ENCODE measurements around the gene ZNF132.
"Not testable (repeated sequence)": the region's sequence is repeated elsewhere in the genome, so short reads cannot be mapped to it uniquely, and the experiment has no call there.

GRCh38 chr19:58448860-58449259 is 8.9 kb upstream of the ZNF132 start:
- not testable (repeated sequence) for TF ChIP-seq CTCF (IDR thresholded peaks at IDR 0.05; ENCODE audit: low read depth, low read length); EZH2phosphoT487 (IDR thresholded peaks at IDR 0.05; ENCODE audit: low read depth)

All from OCI-LY3 (cell line).